Measurements from ENCODE around the gene KLHL9.

Gene KLHL9

DNA sequence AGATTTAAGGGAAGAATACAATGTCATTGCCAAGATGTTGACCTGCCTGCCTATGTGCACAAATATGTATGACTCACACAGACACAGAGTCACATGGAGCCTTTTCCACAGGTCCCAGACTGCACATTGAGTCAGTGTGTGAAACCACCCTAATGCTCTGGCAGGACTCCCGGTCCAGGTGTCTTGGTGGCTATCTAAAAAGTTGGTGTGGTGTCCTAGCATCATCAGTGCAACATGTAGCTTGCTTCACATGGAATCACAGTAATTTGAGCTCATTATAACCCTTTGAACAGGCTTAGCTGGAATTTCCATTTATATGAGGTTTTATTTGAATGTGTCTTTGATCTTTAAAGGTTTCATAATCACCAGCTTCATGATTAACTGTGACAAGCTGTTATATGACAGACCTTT, 40.8 kb downstream of the KLHL9 start:
- Mint-ChIP-seq H3K4me3 (no peak overlapping the region), H3K9me3 (no peaks in the 10 kb centered on the region), H3K27ac (no peak overlapping the region), H3K36me3 (ENCODE audit: low read depth) (no peaks in the 10 kb centered on the region), H3K4me1 (ENCODE audit: low read depth) (no peaks in the 10 kb centered on the region), H3K27me3 (ENCODE audit: low read depth) (peaks cover 24% of the 10 kb centered on the region)

DNA sequence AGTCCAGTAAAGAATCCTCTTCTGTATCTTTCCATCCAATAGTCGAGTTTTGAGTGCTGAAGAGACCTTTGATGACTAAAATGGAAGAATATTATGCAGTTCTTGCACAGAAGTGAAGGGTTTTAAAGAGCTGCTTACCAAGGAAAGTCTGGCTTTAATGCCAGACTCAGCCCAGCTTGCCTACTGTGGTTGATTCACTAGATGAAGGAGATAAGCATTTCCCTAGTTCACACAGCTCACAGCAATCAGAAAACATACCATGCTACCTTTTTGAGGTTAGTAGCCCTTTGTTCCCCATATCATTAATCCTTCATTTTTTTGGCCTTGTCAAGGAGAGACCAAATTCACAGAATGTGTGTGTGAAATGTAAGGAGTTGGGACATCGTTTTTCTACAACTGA, 45.4 kb downstream of the KLHL9 start:
- peaks cover 17% of the 10 kb centered on the region for H3K27me3 Mint-ChIP-seq (ENCODE audit: low read depth)
- H3K4me1 Mint-ChIP-seq (ENCODE audit: low read depth), result no peaks in the 10 kb centered on the region
- no peak overlapping the region for H3K27ac Mint-ChIP-seq
- H3K4me3 Mint-ChIP-seq, result no peak overlapping the region
- no peaks in the 10 kb centered on the region for H3K9me3 Mint-ChIP-seq
- H3K36me3 Mint-ChIP-seq (ENCODE audit: low read depth), result no peaks in the 10 kb centered on the region

DNA sequence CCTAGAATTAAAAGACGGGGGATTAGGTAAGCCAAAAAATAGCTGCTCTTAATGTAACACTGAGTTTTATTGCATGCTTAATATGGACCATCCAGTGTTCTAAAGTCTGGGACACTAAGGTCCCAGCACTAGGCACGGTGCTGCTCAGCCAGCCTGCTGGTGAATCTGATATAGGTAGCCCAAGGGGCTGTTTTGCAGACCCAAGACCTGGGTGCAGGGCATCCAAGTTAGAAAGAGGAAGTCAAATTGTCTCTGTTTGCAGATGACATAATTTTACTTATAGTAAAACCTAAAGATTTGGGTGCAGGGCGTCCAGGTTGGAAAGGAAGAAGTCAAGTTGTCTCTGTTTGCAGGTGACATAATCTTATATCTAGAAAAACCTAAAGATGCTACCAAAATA, 47.9 kb downstream of the KLHL9 start:
- Mint-ChIP-seq H3K27me3 (ENCODE audit: low read depth) (peaks cover 14% of the 10 kb centered on the region), H3K9me3 (no peaks in the 10 kb centered on the region), H3K36me3 (ENCODE audit: low read depth) (no peaks in the 10 kb centered on the region), H3K4me1 (ENCODE audit: low read depth) (no peaks in the 10 kb centered on the region), H3K27ac (no peak overlapping the region), H3K4me3 (no peak overlapping the region)

DNA sequence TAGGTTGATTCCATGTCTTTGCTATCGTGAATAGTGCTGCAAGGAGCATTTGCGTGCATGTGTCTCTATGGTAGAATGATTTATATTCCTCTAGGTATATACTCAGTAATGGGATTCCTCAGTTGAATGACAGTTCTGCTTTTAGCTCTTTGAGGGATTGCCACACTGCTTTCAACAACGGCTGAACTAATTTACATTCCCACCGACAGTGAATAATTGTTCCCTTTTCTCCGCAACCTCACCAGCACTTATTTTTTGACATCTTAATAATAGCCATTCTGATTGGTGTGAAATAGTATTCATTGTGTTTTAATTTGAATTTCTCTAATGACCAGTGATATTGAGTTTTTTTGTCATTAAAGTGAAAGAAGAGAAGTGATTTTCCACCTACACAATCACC, 48.5 kb downstream of the KLHL9 start:
- no peak overlapping the region for H3K4me3 Mint-ChIP-seq
- H3K36me3 Mint-ChIP-seq (ENCODE audit: low read depth), result no peaks in the 10 kb centered on the region
- H3K4me1 Mint-ChIP-seq (ENCODE audit: low read depth), result no peaks in the 10 kb centered on the region
- no peaks in the 10 kb centered on the region for H3K9me3 Mint-ChIP-seq
- peaks cover 14% of the 10 kb centered on the region for H3K27me3 Mint-ChIP-seq (ENCODE audit: low read depth)
- no peak overlapping the region for H3K27ac Mint-ChIP-seq

DNA sequence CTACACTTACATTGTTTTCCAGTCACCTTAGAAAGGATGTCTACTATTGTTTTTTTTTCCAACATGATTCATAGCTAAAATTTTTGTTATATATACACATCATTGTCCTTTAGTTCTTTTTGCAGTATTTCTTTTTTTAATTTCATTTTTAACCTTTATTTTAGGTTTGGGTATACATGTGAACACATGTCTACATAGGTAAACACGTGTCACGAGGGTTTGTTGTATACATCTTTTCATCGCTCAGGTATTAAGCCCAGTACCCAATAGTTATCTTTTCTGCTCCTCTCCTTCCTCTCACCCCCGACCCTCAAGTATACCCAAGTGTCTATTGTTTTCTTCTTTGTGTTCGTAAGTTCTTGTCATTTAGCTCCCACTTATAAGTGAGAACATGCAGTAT, 49.1 kb downstream of the KLHL9 start:
- H3K4me1 Mint-ChIP-seq (ENCODE audit: low read depth), result no peaks in the 10 kb centered on the region
- H3K27me3 Mint-ChIP-seq (ENCODE audit: low read depth), result peaks cover 20% of the 10 kb centered on the region
- no peak overlapping the region for H3K27ac Mint-ChIP-seq
- H3K9me3 Mint-ChIP-seq, result no peaks in the 10 kb centered on the region
- H3K4me3 Mint-ChIP-seq, result no peak overlapping the region
- H3K36me3 Mint-ChIP-seq (ENCODE audit: low read depth), result no peaks in the 10 kb centered on the region

DNA sequence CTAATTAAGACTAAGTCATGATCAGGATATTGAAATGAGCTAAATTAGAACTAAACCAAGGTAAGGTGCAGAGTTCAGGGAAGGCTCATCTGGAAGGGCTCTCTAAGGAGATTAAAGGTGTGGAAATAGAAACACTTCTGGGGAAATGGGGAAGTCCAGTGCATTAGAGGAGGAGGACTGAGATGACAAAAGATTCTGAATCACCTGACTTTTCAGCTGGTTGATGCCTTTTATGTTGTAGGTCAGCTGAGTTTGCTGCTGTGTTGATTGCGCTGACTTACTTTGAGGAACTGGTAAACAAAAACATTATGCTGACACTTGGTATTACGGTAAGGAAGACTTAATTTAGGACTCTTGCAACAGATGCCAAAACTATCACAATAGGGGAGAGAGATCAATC, 53.9 kb downstream of the KLHL9 start:
- Mint-ChIP-seq H3K4me1 (ENCODE audit: low read depth) (no peaks in the 10 kb centered on the region), H3K27ac (no peak overlapping the region), H3K36me3 (ENCODE audit: low read depth) (no peaks in the 10 kb centered on the region), H3K27me3 (ENCODE audit: low read depth) (peaks cover 12% of the 10 kb centered on the region), H3K9me3 (no peaks in the 10 kb centered on the region), H3K4me3 (no peak overlapping the region)
